Kidney tubule cell (primary cell): ENCODE measurements around the gene PPM1L.
"Not testable (repeated sequence)": the region's sequence is repeated elsewhere in the genome, so short reads cannot be mapped to it uniquely, and the experiment has no call there.

Experiments
- DNase-seq: peaks from one replicate; pipeline ENCODE4 v3.0.0-alpha.2; 2018; ENCODE audit warnings: low spot score

The PPM1L gene

GRCh38 chr3:160987982-160988964, 232.2 kb downstream of the PPM1L start:
- DNase-seq, result peak; percentile 13

DNA sequence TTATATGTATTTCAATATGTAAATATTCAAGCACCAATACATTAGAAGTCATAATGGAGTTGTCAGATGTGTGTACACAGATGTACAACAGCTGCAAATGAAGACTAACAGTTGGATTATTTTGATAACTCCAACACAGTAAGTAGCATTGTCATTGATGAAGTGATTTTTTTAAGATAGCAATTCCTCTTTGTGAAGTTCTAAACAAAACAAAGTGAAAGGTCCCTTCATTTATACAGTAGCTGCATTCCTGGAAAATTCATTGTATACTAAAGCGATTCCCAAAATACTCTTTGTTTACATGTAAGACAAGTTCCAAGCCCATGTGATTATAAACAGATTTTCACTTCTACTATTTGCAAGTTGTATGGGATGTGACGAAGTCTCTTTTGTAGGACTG, 234.4 kb downstream of the PPM1L start:
- no peak for DNase-seq

DNA sequence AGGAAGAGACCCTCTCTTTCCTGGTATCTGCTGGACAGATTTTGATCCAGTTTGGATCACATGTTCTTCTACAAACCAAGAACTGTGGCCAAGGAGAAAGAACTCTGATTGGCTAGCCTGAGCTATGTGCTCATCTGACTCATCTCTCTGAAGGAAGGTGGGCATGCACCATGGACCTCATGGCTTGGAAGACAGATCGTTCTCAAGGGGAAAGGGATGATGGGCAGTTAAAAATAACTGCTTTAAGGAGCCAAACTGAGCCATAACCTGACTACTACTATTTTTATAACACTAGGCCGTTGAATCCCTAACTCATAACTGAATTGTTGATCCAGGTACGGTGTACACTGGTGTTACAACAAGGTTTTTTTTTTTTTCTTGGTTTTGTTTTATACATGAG, 236.7 kb downstream of the PPM1L start:
- no peak for DNase-seq

DNA sequence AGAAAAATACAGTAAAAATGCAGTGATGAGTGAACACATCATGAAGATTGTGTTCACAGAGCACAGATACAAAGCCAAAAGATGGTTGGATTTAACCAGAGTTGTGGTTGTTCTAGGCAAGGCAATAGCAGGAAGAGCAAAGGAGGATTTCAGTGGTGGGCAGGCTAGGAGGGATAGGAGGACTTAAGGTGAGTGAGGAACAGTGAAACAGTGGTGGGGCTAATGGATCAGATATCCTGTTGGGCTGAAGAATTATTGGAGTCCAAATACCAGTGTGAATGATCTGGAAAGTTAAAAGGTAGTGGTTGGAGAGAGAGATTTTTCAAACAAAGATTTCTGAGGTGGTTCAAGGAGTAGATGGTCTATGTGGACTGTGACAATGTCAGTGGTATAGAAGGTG, 240.8 kb downstream of the PPM1L start:
- DNase-seq, result no peak

GRCh38 chr3:160998581-160998980, 242.6 kb downstream of the PPM1L start:
- DNase-seq, result no peak

DNA sequence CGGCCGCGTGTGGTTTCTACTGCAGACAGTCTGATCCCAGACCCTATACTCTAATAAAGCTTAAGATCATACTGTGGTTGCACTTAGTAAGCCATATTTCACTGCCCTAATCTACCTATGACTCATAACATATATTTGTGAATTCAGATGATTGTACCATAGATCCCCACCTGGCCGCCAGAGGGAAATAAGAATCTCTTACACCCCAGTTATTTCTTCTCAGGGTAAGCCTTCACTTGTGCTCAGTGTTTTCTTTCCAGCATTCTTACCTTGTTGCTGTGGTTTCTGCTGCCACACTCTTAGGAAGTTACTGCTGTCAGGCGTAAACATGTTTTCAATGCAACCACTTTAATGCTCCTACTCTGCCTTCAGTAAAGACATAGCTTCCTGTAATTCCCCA, 243.2 kb downstream of the PPM1L start:
- no peak for DNase-seq

GRCh38 chr3:161008086-161008485, 252.1 kb downstream of the PPM1L start:
- no peak for DNase-seq

GRCh38 chr3:161010151-161010550, 254.1 kb downstream of the PPM1L start:
- DNase-seq, result not testable (repeated sequence)

DNA sequence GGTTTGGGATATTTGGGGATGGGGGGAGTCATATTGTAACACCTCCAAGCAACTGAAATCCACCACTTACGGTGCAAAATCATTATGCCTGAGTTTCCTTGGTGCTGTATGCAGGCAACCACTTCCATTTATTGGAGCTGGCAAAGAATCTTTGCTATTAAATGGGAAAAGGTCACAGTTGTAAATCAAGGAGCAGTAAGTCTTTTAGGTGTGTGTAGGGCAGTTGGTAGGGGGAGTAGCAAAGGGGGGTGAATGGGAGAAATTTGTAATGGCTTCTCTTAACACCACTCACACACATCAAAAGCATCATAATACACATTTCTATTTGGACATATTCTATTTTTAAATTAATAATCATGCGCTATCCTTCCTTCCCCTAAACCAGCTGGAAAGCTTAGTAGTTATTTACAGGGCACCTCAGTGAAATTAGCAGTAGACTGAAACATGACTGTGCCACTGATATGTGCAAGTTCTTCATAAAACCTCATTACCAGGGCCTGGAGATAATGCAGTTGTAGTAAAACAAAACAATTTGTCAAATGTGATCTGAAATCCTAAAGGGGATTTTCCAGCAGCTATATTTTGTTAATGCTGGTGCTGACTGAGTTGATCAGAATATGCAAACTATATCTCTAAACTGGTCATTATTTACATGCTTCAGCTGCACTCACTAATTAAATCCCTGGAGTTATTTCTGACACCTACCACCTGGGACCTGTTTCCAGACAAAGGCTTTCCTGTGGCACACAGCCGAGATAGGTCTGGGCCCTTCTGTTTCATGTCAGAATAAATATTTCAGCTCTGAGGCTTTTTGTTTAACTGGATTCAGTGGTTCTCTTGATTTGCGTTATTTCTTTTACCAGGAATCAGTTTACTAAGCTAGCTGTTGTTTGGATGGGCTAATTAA, 259.1 kb downstream of the PPM1L start:
- DNase-seq, result no peak

GRCh38 chr3:161016417-161017313, 260.6 kb downstream of the PPM1L start:
- DNase-seq, result no peak

- DNase-seq, result no peak
Observed at GRCh38 chr3:161017971-161018370, 261.9 kb downstream of the PPM1L start.

DNA sequence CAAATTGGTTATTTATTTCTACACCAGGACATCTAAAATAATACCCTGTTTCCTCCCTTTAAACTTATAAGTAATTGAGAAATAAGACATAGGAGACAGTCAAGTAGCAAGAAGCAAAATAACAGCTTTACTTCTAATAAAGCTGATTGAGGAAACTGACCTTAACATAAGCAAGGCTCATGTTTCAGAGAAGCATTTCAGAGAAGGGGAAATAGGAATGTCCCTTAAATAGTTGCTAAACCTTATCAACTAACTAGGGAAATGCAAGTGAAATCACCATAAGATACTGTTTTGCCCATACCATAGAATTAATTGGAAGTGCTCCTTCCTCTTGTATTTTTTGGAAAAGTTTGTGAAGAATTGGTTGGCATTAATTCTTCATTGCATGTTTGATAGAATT, 264.2 kb downstream of the PPM1L start:
- no peak for DNase-seq

DNA sequence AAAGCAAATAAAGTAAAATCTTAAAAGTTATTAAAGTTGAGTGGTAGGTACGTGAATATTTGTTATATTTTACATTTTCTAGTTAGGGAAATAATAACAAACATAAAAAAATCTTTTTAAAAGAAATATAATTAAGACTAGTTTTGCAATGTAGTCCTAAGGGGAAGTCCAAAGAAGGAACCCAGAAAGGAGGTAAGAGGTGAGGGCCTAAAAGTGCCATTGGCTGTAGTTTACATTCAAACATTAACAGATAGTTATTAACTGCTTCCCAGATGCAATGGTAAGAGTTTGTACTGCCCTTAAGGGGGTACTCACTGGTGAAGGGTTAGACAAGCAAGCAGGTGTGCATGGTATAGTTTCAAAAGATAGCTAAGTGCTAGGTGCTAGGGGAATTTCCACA, 269.9 kb downstream of the PPM1L start:
- no peak for DNase-seq

DNA sequence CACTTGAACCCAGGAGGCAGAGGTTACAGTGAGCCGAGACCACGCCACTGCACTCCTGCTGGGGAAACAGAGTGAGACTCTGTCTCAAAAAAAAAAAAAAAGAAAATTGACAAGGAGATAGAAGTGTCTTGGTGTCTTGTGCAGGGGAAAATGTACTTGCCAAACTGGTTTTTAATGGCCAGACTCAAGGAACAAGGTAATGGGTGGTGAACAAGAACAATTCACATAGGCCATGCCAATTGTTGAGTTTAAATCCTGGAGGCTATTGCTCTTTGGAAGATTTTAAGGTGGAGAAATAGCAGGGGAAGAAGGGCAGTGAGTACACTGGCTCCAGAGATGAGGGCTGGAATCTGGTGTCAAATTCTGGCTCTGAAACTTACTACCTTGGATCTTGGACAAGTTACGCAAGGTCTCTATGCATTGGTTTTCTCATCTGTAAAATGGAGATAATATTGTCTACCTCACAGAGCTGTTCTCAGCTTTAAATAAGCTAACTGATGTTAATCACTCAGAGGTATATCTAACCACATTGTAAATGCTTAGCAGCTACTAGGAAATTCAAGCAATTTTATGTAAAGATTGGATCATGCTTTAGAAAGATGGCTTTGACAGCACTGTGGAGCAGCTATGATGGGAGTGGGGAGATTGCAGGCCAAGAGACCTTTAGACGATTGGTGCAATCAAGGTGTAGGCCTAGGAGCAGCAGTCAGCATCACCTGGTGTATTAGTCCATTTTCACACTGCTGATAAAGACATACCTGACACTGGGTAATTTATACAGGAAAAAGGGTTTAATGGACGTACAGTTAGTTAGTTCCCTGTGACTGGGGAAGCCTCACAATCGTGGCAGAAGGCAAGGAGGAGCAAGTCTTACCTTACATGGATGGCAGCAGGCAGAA, 270.8 kb downstream of the PPM1L start:
- no peak for DNase-seq

- no peak for DNase-seq
Observed at GRCh38 chr3:161028555-161029153, 272.6 kb downstream of the PPM1L start.

DNA sequence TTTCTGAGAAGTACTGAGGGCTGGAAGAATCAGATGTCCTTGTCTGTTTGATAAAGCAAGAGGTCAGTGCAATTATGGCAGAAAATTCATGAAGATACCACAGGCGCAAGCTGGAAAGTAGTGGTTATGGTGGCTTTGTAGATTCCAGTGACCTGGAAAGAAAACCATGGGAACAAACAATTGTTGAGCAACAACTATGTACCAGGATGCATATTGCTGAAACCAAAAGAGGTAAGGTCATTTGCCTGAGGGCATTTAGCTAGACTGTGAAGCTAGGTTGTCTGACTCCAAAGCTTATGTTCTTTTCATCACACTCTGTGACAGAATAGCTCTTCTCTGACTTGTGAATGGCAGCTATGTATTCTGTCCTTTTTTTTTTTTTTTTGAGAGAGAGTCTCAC, 275.1 kb downstream of the PPM1L start:
- peak; percentile 38 for DNase-seq

GRCh38 chr3:161034913-161035550, 279.0 kb downstream of the PPM1L start:
- not testable (repeated sequence) for DNase-seq

DNA sequence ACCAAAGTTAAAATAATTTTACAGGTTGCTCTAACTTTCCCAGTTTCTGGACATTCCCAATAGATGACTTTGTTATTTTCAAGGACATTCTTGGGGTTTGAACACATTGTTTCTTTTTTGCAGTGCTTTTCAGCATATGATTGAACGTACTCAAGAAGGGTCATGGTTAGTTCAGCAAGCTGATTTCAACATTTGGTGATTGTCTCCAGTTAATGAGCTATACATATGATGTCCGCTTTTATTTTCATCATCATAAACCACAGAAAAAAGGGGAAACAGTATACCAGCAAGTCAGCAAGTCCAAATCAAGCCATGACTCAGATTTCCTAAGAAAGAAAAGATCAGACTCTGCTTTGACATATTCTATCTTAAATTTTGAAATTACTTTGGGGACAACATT, 279.7 kb downstream of the PPM1L start:
- DNase-seq, result no peak

- DNase-seq, result peak; percentile 44
Observed at GRCh38 chr3:161038725-161039124, 282.7 kb downstream of the PPM1L start.

GRCh38 chr3:161042023-161042501, 286.0 kb downstream of the PPM1L start:
- peak; percentile 89 for DNase-seq
